CD14-positive monocyte (primary cell): ENCODE results near the gene NIN. TPM values are rescaled to one million over a fixed set of nuclear protein-coding genes. Genes with fewer than 3 reads are reported as not detected.

ENCODE experiments used
- DNase-seq, 3 donors: peaks; one replicate each; pipeline ENCODE4 v3.0.0-alpha.2; 2011 to 2022
- H2AFZ ChIP-seq: 2 replicates; pipeline ENCODE4 v1.6.0; 2012; ENCODE audit warnings: mild to moderate bottlenecking, low read depth, low read length, inconsistent platforms; ENCODE audit not compliant: insufficient read depth, poor library complexity, severe bottlenecking
- H3K27ac ChIP-seq, 2 donors: 1 replicate in 1 of 2; 2 replicates in 1 of 2; pipeline ENCODE4 v1.5.1; 2012 to 2013; ENCODE audit warnings: low read length in 2 of 2, control low read depth in 1 of 2, inconsistent platforms in 1 of 2, low read depth in 1 of 2, mild to moderate bottlenecking in 1 of 2
- H3K27me3 ChIP-seq, 2 donors: one replicate each; pipeline versions ENCODE4 v1.6.0 to v1.6.1; 2011 to 2013; ENCODE audit warnings: low read length in 2 of 2; ENCODE audit not compliant: control insufficient read depth in 2 of 2, insufficient read depth in 2 of 2
- H3K36me3 ChIP-seq, 2 donors: replicated peaks in 1 of 2; 1 replicate in 1 of 2; 2 replicates in 1 of 2; pipeline versions ENCODE4 v1.5.1 to v1.6.1; 2012 to 2013; ENCODE audit warnings: low read length in 2 of 2, control low read depth in 1 of 2, inconsistent platforms in 1 of 2, mild to moderate bottlenecking in 1 of 2; ENCODE audit not compliant: insufficient read depth in 2 of 2, control insufficient read depth in 1 of 2
- H3K4me1 ChIP-seq, 2 donors: 1 replicate in 1 of 2; 2 replicates in 1 of 2; pipeline versions ENCODE4 v1.5.1 to v1.6.1; 2012 to 2013; ENCODE audit warnings: low read length in 2 of 2, control low read depth in 1 of 2, inconsistent platforms in 1 of 2, mild to moderate bottlenecking in 1 of 2, moderate library complexity in 1 of 2; ENCODE audit not compliant: insufficient read depth in 2 of 2, control insufficient read depth in 1 of 2
- H3K4me2 ChIP-seq: replicated peaks from 2 replicates; pipeline ENCODE3; 2012; ENCODE audit warnings: low read length, moderate library complexity, mild to moderate bottlenecking; ENCODE audit not compliant: poor library complexity, severe bottlenecking; ENCODE audit errors: extremely low read depth
- H3K4me3 ChIP-seq, 3 experiments: fragments of 200-600 bp in 1 of 3; sonication (generic) in 1 of 3; replicated peaks in 1 of 3; 1 replicate in 2 of 3; 2 replicates in 1 of 3; pipeline ENCODE4 v1.5.1; 2011 to 2013; ENCODE audit warnings: low read length in 3 of 3, mild to moderate bottlenecking in 3 of 3, control low read depth in 2 of 3, low read depth in 2 of 3, inconsistent platforms in 1 of 3, moderate library complexity in 1 of 3
- H3K79me2 ChIP-seq: 2 replicates; pipeline ENCODE4 v1.6.0; 2012; ENCODE audit warnings: mild to moderate bottlenecking, control low read depth, inconsistent platforms, low read length, moderate library complexity; ENCODE audit not compliant: insufficient read depth
- H3K9ac ChIP-seq: 2 replicates; pipeline ENCODE4 v1.6.0; 2017; ENCODE audit warnings: low read length, mild to moderate bottlenecking; ENCODE audit not compliant: insufficient read depth, poor library complexity, severe bottlenecking
- H3K9me3 ChIP-seq, 2 donors: replicated peaks in 1 of 2; 1 replicate in 1 of 2; 2 replicates in 1 of 2; pipeline versions ENCODE4 v1.5.1 to v1.6.1; 2012 to 2013; ENCODE audit warnings: low read length in 2 of 2, control low read depth in 1 of 2; ENCODE audit not compliant: control insufficient read depth in 1 of 2, insufficient read depth in 1 of 2
- H4K20me1 ChIP-seq: 2 replicates; pipeline ENCODE4 v1.6.0; 2012; ENCODE audit warnings: mild to moderate bottlenecking, low read length, control low read depth, moderate library complexity; ENCODE audit not compliant: insufficient read depth
- H3K27ac Mint-ChIP-seq, 7 donors: one replicate each; pipeline ENCODE4 v1.8.0; 2020; ENCODE audit warnings: mild to moderate bottlenecking in 7 of 7, mixed read lengths in 7 of 7, moderate library complexity in 6 of 7, inconsistent platforms in 2 of 7
- H3K27me3 Mint-ChIP-seq, 3 donors: one replicate each; pipeline ENCODE4 v1.8.0; 2021 to 2022; ENCODE audit warnings: low read depth in 3 of 3, mild to moderate bottlenecking in 3 of 3, mixed read lengths in 3 of 3, moderate library complexity in 3 of 3, inconsistent platforms in 1 of 3
- H3K36me3 Mint-ChIP-seq, 2 donors: one replicate each; pipeline ENCODE4 v1.8.0; 2020; ENCODE audit warnings: mixed read lengths in 2 of 2, inconsistent platforms in 1 of 2, mild to moderate bottlenecking in 1 of 2
- H3K4me1 Mint-ChIP-seq: one replicate; pipeline ENCODE4 v1.8.0; 2020; ENCODE audit warnings: mild to moderate bottlenecking, mixed read lengths
- H3K4me3 Mint-ChIP-seq, 2 donors: one replicate each; pipeline ENCODE4 v1.8.0; 2020; ENCODE audit warnings: mild to moderate bottlenecking in 2 of 2, mixed read lengths in 2 of 2, moderate library complexity in 1 of 2
- H3K9me3 Mint-ChIP-seq, 7 donors: one replicate each; pipeline ENCODE4 v1.8.0; 2020 to 2022; ENCODE audit warnings: mixed read lengths in 7 of 7, mild to moderate bottlenecking in 6 of 7, moderate library complexity in 6 of 7, inconsistent platforms in 2 of 7
- WGBS: methylation state at CpG from one replicate; pipeline ENCODE4 v1.1.5; 2013; ENCODE audit warnings: missing lambda C conversion rate; ENCODE audit not compliant: insufficient coverage; 5-methylcytosine and 5-hydroxymethylcytosine counted together
- intact Hi-C, 2 donors: fragments of 100-400 bp; cut with micrococcal nuclease; formaldehyde crosslinking; loops; one replicate each; pipeline versions ENCODE4 v1.15.0 to v1.15.1; 2023
- polyA plus RNA-seq, 3 donors: library from polyadenylated mRNA; depleted of rRNA in 1 of 3; unstranded in 2 of 3; stranded (reverse) in 1 of 3; fragments of 300-500 nt in 2 of 3; fragments of >200 nt in 1 of 3; fragmentation: Illumina TruSeq in 2 of 3; gene quantifications; 1 replicate in 2 of 3; 2 replicates in 1 of 3; pipeline ENCODE4 v1.2.3, GENCODE V29; 2012 to 2021
- TF ChIP-seq, protein P1 (sequence below): fragments of 200-600 bp; IDR thresholded peaks from one replicate; pipeline ENCODE4 v1.8.0; 2022; ENCODE audit warnings: antibody characterized with exemption, mild to moderate bottlenecking

NIN gene
- polyA plus RNA-seq, 3 donors: 15.3 to 29.1 (median 26.5) TPM

DNA sequence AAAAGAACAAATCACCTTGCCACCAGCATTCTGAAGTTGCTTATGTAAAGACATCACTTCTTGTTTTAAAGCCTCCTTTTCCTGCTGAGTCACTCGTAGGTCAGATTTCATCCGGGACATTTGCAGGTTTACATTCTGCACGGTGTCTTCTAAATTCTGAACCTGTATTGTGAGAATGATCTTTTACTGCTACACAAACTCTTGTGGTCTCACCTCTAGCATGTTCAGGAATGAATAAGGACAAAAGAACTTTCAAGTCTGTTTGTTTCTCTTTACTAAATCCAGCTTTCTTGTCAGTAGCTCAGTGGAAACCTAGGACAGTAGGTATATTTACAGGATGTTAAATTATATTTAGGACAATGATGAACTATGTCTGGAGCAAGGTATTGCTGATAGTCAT, 89.4 kb downstream of the NIN start:
- TF ChIP-seq, protein P1, sequence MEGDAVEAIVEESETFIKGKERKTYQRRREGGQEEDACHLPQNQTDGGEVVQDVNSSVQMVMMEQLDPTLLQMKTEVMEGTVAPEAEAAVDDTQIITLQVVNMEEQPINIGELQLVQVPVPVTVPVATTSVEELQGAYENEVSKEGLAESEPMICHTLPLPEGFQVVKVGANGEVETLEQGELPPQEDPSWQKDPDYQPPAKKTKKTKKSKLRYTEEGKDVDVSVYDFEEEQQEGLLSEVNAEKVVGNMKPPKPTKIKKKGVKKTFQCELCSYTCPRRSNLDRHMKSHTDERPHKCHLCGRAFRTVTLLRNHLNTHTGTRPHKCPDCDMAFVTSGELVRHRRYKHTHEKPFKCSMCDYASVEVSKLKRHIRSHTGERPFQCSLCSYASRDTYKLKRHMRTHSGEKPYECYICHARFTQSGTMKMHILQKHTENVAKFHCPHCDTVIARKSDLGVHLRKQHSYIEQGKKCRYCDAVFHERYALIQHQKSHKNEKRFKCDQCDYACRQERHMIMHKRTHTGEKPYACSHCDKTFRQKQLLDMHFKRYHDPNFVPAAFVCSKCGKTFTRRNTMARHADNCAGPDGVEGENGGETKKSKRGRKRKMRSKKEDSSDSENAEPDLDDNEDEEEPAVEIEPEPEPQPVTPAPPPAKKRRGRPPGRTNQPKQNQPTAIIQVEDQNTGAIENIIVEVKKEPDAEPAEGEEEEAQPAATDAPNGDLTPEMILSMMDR: no peak
- Mint-ChIP-seq H3K36me3 (peaks cover 82 to 97% of the 10 kb centered on the region in 2 donors), H3K4me3 (no peak overlapping the region), H3K4me1 (no peaks in the 10 kb centered on the region), H3K9me3 (no peaks in the 10 kb centered on the region), H3K27me3 (no peaks in the 10 kb centered on the region), H3K27ac (no peak overlapping the region)
- H4K20me1 ChIP-seq: peaks cover 17% of the 10 kb centered on the region
- H3K4me3 ChIP-seq: no peak overlapping the region
- 25% methylated on average over 2 of the region's 3 CpGs for WGBS
- H3K4me1 ChIP-seq: no peaks in the 10 kb centered on the region
- no peak overlapping the region for H3K4me2 ChIP-seq
- H3K9me3 ChIP-seq: no peaks in the 10 kb centered on the region
- H2AFZ ChIP-seq: no peak overlapping the region
- H3K27ac ChIP-seq: no peak overlapping the region
- peaks cover 93 to 97% of the 10 kb centered on the region in 2 donors for H3K36me3 ChIP-seq
- no peaks in the 10 kb centered on the region for H3K27me3 ChIP-seq
- no peak overlapping the region for H3K9ac ChIP-seq
- H3K79me2 ChIP-seq: no peaks in the 10 kb centered on the region
- intact Hi-C loops: no loop called here
- DNase-seq: no peak

DNA sequence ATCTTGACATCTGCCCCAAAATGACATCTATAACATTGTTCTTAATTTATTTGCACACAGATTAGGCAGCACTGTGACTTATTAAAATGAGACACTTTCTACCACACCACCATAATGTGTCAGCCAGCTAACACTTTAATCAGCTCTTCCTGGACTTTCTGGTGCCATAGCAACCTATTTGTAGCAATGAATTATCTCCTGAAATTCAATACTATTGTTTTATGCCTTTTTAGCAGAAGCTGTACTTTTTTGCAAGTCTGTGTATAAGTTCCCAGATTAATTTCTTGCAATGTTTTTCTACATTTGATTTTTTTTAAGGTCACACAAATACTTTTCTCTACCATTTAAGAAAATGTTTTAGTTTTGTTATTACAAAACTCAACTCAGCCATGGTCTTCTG, 90.1 kb downstream of the NIN start:
- H3K27me3 Mint-ChIP-seq: no peaks in the 10 kb centered on the region
- Histone ChIP-seq H3K27me3 (no peaks in the 10 kb centered on the region), H3K4me2 (no peak overlapping the region), H3K79me2 (no peaks in the 10 kb centered on the region), H3K36me3 (peaks cover 93 to 97% of the 10 kb centered on the region in 2 donors), H3K4me3 (no peak overlapping the region), H2AFZ (no peak overlapping the region), H4K20me1 (peaks cover 16% of the 10 kb centered on the region), H3K9ac (no peak overlapping the region), H3K9me3 (no peaks in the 10 kb centered on the region), H3K4me1 (no peaks in the 10 kb centered on the region), H3K27ac (no peak overlapping the region)
- H3K4me1 Mint-ChIP-seq: no peaks in the 10 kb centered on the region
- no peak overlapping the region for H3K27ac Mint-ChIP-seq
- TF ChIP-seq, protein P1: no peak
- peaks cover 78 to 97% of the 10 kb centered on the region in 2 donors for H3K36me3 Mint-ChIP-seq
- intact Hi-C loops: no loop called here
- DNase-seq: no peak
- no peak overlapping the region for H3K4me3 Mint-ChIP-seq
- H3K9me3 Mint-ChIP-seq: no peaks in the 10 kb centered on the region
